ENCODE results near the gene BCAS3. TPM values are rescaled to one million over a fixed set of nuclear protein-coding genes. Genes with fewer than 3 reads are reported as not detected.

The BCAS3 gene
- total RNA-seq, 1 experiment from 2014 or later, result 26.3 TPM

GRCh38 chr17:60908324-60908723, 230.7 kb downstream of the BCAS3 start:
- Histone ChIP-seq H3K9me2 (ENCODE audit: insufficient read depth) (no peaks in the 10 kb centered on the region), H3K27me3 (ENCODE audit: insufficient read depth, low read length) (no peaks in the 10 kb centered on the region), H3K9me3 (ENCODE audit: control insufficient read depth in 1 of 2, insufficient read depth in 1 of 2, low read depth in 1 of 2, low read length in 2 of 2) (no peaks in the 10 kb centered on the region), H3K4me3 (replicated peaks in 1 of 2; ENCODE audit: low read depth in 1 of 2, low read length in 2 of 2) (no peak overlapping the region), H3K4me2 (ENCODE audit: low read length) (no peak overlapping the region), H4K20me1 (ENCODE audit: insufficient read depth) (no peaks in the 10 kb centered on the region), H3K27ac (ENCODE audit: low read depth, low read length) (no peak overlapping the region), H3K9ac (ENCODE audit: low read length) (no peak overlapping the region), H3K79me2 (ENCODE audit: insufficient read depth, low read length) (no peaks in the 10 kb centered on the region), H2AFZ (ENCODE audit: low read depth, low read length, poor library complexity, severe bottlenecking) (no peak overlapping the region), H3K36me3 (ENCODE audit: control insufficient read depth in 1 of 2, insufficient read depth in 2 of 2, low read length in 2 of 2) (no peaks in the 10 kb centered on the region), H3K4me1 (ENCODE audit: control insufficient read depth in 1 of 2, insufficient read depth in 2 of 2, low read length in 2 of 2) (no peaks in the 10 kb centered on the region)
- ChIA-PET CTCF (no interaction called here), RAD21 (ENCODE audit: low non-redundant PET in 1 of 2, low total read pairs in 2 of 2, uncharacterized antibody in 2 of 2, unreplicated experiment in 2 of 2) (no interaction called here), POLR2A (no interaction called here)
- intact Hi-C loops (cut with micrococcal nuclease), result no loop called here
- no TSS peak for BruUV-seq (replicated peaks)
- DNase-seq (ENCODE audit: low read depth, low spot score) (no peak), ATAC-seq (no peak)
- TF ChIP-seq CBX3 (IDR thresholded peaks at IDR 0.05; ENCODE audit: low read depth) (no peak), ZFX (IDR thresholded peaks at IDR 0.05) (no peak), CEBPB (IDR thresholded peaks at IDR 0.05; ENCODE audit: low read depth) (no peak), ELF1 (IDR thresholded peaks at IDR 0.05; ENCODE audit: borderline replicate concordance, low read depth) (no peak), FOSL1 (IDR thresholded peaks at IDR 0.05; ENCODE audit: low read depth) (no peak)

GRCh38 chr17:60909405-60909804, 231.8 kb downstream of the BCAS3 start:
- no peaks in the 10 kb centered on the region for H3K79me2 ChIP-seq (ENCODE audit: insufficient read depth, low read length)
- no peaks in the 10 kb centered on the region for H3K27me3 ChIP-seq (ENCODE audit: insufficient read depth, low read length)
- TF ChIP-seq CEBPB (IDR thresholded peaks at IDR 0.05; ENCODE audit: low read depth) (no peak), ZFX (IDR thresholded peaks at IDR 0.05) (no peak), JUND (IDR thresholded peaks at IDR 0.05) (no peak), FOSL1 (IDR thresholded peaks at IDR 0.05; ENCODE audit: low read depth) (no peak), SRF (IDR thresholded peaks at IDR 0.05; ENCODE audit: low read depth) (no peak), SP1 (IDR thresholded peaks at IDR 0.05; ENCODE audit: low read depth) (no peak), TCF7L2 (IDR thresholded peaks at IDR 0.05; ENCODE audit: borderline replicate concordance, extremely low read depth, insufficient read depth, insufficient read length) (no peak), ELF1 (IDR thresholded peaks at IDR 0.05; ENCODE audit: borderline replicate concordance, low read depth) (no peak)
- DNase-seq (ENCODE audit: low read depth, low spot score), result no peak
- POLR2A ChIA-PET, result no interaction called here
- no peaks in the 10 kb centered on the region for H3K9me2 ChIP-seq (ENCODE audit: insufficient read depth)
- no peaks in the 10 kb centered on the region for H3K36me3 ChIP-seq (ENCODE audit: control insufficient read depth in 1 of 2, insufficient read depth in 2 of 2, low read length in 2 of 2)
- H3K9me3 ChIP-seq (ENCODE audit: control insufficient read depth in 1 of 2, insufficient read depth in 1 of 2, low read depth in 1 of 2, low read length in 2 of 2), result no peaks in the 10 kb centered on the region
- no peak for ATAC-seq
- H3K4me2 ChIP-seq (ENCODE audit: low read length), result no peak overlapping the region
- intact Hi-C loops (cut with micrococcal nuclease), result no loop called here
- RAD21 ChIA-PET (ENCODE audit: low non-redundant PET in 1 of 2, low total read pairs in 2 of 2, uncharacterized antibody in 2 of 2, unreplicated experiment in 2 of 2), result no interaction called here
- H3K4me3 ChIP-seq (replicated peaks in 1 of 2; ENCODE audit: low read depth in 1 of 2, low read length in 2 of 2), result no peak overlapping the region
- no TSS peak for BruUV-seq (replicated peaks)
- H3K27ac ChIP-seq (ENCODE audit: low read depth, low read length), result no peak overlapping the region
- H3K4me1 ChIP-seq (ENCODE audit: control insufficient read depth in 1 of 2, insufficient read depth in 2 of 2, low read length in 2 of 2), result no peaks in the 10 kb centered on the region
- no peak overlapping the region for H3K9ac ChIP-seq (ENCODE audit: low read length)
- CTCF ChIA-PET, result no interaction called here
- H4K20me1 ChIP-seq (ENCODE audit: insufficient read depth), result no peaks in the 10 kb centered on the region
- no peak overlapping the region for H2AFZ ChIP-seq (ENCODE audit: low read depth, low read length, poor library complexity, severe bottlenecking)

Data from HCT116 (cell line).